SK-N-MC (cell line): ENCODE results near the gene BAIAP2L1.

Source experiments
- FOXP2 ChIP-seq: optimal IDR thresholded peaks from 2 replicates; pipeline ENCODE3; 2011; ENCODE audit warnings: mild to moderate bottlenecking, moderate library complexity; ENCODE audit not compliant: insufficient read depth; ENCODE audit errors: extremely low read length, control extremely low read depth
- POLR2AphosphoS5 ChIP-seq: IDR thresholded peaks from 2 replicates; pipeline ENCODE4 v1.6.1; 2012; ENCODE audit warnings: mild to moderate bottlenecking, low read depth, low read length, borderline replicate concordance

- TF ChIP-seq FOXP2 = no peak
- TF ChIP-seq POLR2AphosphoS5 = no peak
Observed at GRCh38 chr7:98351136-98351535, 49.8 kb downstream of the BAIAP2L1 start.
